Glutamatergic neuron (in vitro differentiated cells): ENCODE measurements around the gene CERS4. TPM values are rescaled to one million over a fixed set of nuclear protein-coding genes. Genes with fewer than 3 reads are reported as not detected.
"Not testable (repeated sequence)": the region's sequence is repeated elsewhere in the genome, so short reads cannot be mapped to it uniquely, and the experiment has no call there.

ENCODE experiments used
- DNase-seq: peaks from one replicate; pipeline ENCODE4 v3.0.0; 2022
- H3K27ac Mint-ChIP-seq: one replicate; pipeline ENCODE4 v1.8.0; 2020; ENCODE audit warnings: mild to moderate bottlenecking, mixed read lengths, inconsistent platforms; ENCODE audit not compliant: unreplicated experiment
- H3K27me3 Mint-ChIP-seq: one replicate; pipeline ENCODE4 v1.8.0; 2020; ENCODE audit warnings: mild to moderate bottlenecking, moderate library complexity, mixed read lengths, inconsistent platforms; ENCODE audit not compliant: unreplicated experiment
- H3K36me3 Mint-ChIP-seq: one replicate; pipeline ENCODE4 v1.8.0; 2020; ENCODE audit warnings: mild to moderate bottlenecking, mixed read lengths, inconsistent platforms; ENCODE audit not compliant: unreplicated experiment
- H3K4me1 Mint-ChIP-seq: one replicate; pipeline ENCODE4 v1.8.0; 2020; ENCODE audit warnings: mild to moderate bottlenecking, low read depth, mixed read lengths, inconsistent platforms; ENCODE audit not compliant: unreplicated experiment
- H3K4me3 Mint-ChIP-seq: one replicate; pipeline ENCODE4 v1.8.0; 2020; ENCODE audit warnings: mild to moderate bottlenecking, mixed read lengths, inconsistent platforms; ENCODE audit not compliant: unreplicated experiment
- H3K9me3 Mint-ChIP-seq: one replicate; pipeline ENCODE4 v1.8.0; 2020; ENCODE audit warnings: mild to moderate bottlenecking, moderate library complexity, mixed read lengths, inconsistent platforms; ENCODE audit not compliant: unreplicated experiment
- CTCF ChIP-seq: fragments of 200-600 bp; sonication (generic); IDR thresholded peaks from one replicate; pipeline ENCODE4 v1.5.0; 2021; ENCODE audit not compliant: partially characterized antibody, unreplicated experiment
- total RNA-seq: library from RNA; stranded (reverse); fragmentation: NEBNext Ultra II Directional; extraction: Animal tissue kit (Norgen Biotek cat#: 25700); gene quantifications from one replicate; pipeline ENCODE4 v1.2.1, GENCODE V29; 2021; ENCODE audit not compliant: unreplicated experiment

Gene CERS4
- total RNA-seq, 1 donor from 2014 or later, result 27.3 TPM

GRCh38 chr19:8269724-8270123 is 60.6 kb downstream of the CERS4 start:
- Mint-ChIP-seq H3K4me3 (peak overlapping the region; percentile 11), H3K27me3 (peaks cover 2% of the 10 kb centered on the region), H3K36me3 (no peaks in the 10 kb centered on the region), H3K9me3 (peaks cover 1% of the 10 kb centered on the region), H3K27ac (no peak overlapping the region), H3K4me1 (peaks cover 3% of the 10 kb centered on the region)
- DNase-seq, result no peak
- no peak for TF ChIP-seq CTCF

- not testable (repeated sequence) for DNase-seq, H3K4me1 Mint-ChIP-seq, H3K27ac Mint-ChIP-seq, H3K4me3 Mint-ChIP-seq, H3K9me3 Mint-ChIP-seq, H3K27me3 Mint-ChIP-seq, H3K36me3 Mint-ChIP-seq
These were observed 67.3 kb downstream of the CERS4 start for GRCh38 chr19:8276508-8276907.

- not testable (repeated sequence) for H3K27me3 Mint-ChIP-seq, H3K36me3 Mint-ChIP-seq, H3K4me1 Mint-ChIP-seq, DNase-seq, H3K27ac Mint-ChIP-seq, H3K9me3 Mint-ChIP-seq, H3K4me3 Mint-ChIP-seq
These were observed 82.2 kb downstream of the CERS4 start for GRCh38 chr19:8291337-8291736.

- H3K4me1 Mint-ChIP-seq, result peaks cover 2% of the 10 kb centered on the region
- no peaks in the 10 kb centered on the region for H3K27me3 Mint-ChIP-seq
- no peaks in the 10 kb centered on the region for H3K36me3 Mint-ChIP-seq
- no peaks in the 10 kb centered on the region for H3K9me3 Mint-ChIP-seq
- no peak for TF ChIP-seq CTCF
- H3K27ac Mint-ChIP-seq, result no peak overlapping the region
- H3K4me3 Mint-ChIP-seq, result no peak overlapping the region
- no peak for DNase-seq
These were observed 93.2 kb downstream of the CERS4 start for GRCh38 chr19:8302357-8302691.

GRCh38 chr19:8302734-8303133 is 93.6 kb downstream of the CERS4 start:
- TF ChIP-seq CTCF, result no peak
- DNase-seq, result no peak
- Mint-ChIP-seq H3K4me3 (no peak overlapping the region), H3K36me3 (no peaks in the 10 kb centered on the region), H3K27me3 (peaks cover 3% of the 10 kb centered on the region), H3K4me1 (peaks cover 6% of the 10 kb centered on the region), H3K9me3 (no peaks in the 10 kb centered on the region), H3K27ac (no peak overlapping the region)

- Mint-ChIP-seq H3K4me1 (peaks cover 9% of the 10 kb centered on the region), H3K27ac (no peak overlapping the region), H3K36me3 (no peaks in the 10 kb centered on the region), H3K4me3 (no peak overlapping the region), H3K27me3 (peaks cover 4% of the 10 kb centered on the region), H3K9me3 (peaks cover 3% of the 10 kb centered on the region)
- TF ChIP-seq CTCF, result no peak
- peak; percentile 67 for DNase-seq
These were observed 95.9 kb downstream of the CERS4 start for GRCh38 chr19:8304841-8305621.
